ENCODE data around the gene TSPYL1. TPM values are rescaled to one million over a fixed set of nuclear protein-coding genes. Genes with fewer than 3 reads are reported as not detected.

The TSPYL1 gene
- total RNA-seq, 2 experiments from 2014 or later: 37.8 to 38.4 TPM

- DNase-seq (no peak), ATAC-seq (no peak)
- H3K4me3 Mint-ChIP-seq: no peak overlapping the region
- no peaks in the 10 kb centered on the region for H3K36me3 Mint-ChIP-seq (ENCODE audit: low read depth)
- no peaks in the 10 kb centered on the region for H3K4me1 Mint-ChIP-seq (ENCODE audit: low read depth)
- H3K27ac Mint-ChIP-seq: no peak overlapping the region
- no peaks in the 10 kb centered on the region for H3K27me3 Mint-ChIP-seq (ENCODE audit: low read depth)
- H3K9me3 Mint-ChIP-seq (ENCODE audit: insufficient read depth): no peaks in the 10 kb centered on the region
- CTCF ChIA-PET: interaction anchor here (1.4 to 2.3 kb wide), 2 partner anchors 20 kb away, joined by 3 to 6 read pairs; no protein-coding TSS in a partner anchor
- POLR2A ChIA-PET: no interaction called here
Observed at GRCh38 chr6:116238083-116238482, 41.6 kb downstream of the TSPYL1 start.

GRCh38 chr6:116234689-116235088 lies 45.0 kb downstream of the TSPYL1 start:
- H3K36me3 Mint-ChIP-seq (ENCODE audit: low read depth): no peaks in the 10 kb centered on the region

GRCh38 chr6:116229287-116229913 lies 50.3 kb downstream of the TSPYL1 start:
- POLR2A ChIA-PET: no interaction called here
- Mint-ChIP-seq H3K36me3 (ENCODE audit: low read depth) (no peaks in the 10 kb centered on the region), H3K4me1 (ENCODE audit: low read depth) (no peaks in the 10 kb centered on the region), H3K9me3 (ENCODE audit: insufficient read depth) (no peaks in the 10 kb centered on the region), H3K4me3 (no peak overlapping the region), H3K27ac (no peak overlapping the region), H3K27me3 (ENCODE audit: low read depth) (no peaks in the 10 kb centered on the region)
- DNase-seq: no peak
- CTCF ChIA-PET: interaction anchor here (1.1 to 2.6 kb wide), 3 partner anchors 9 to 42 kb away, joined by 3 to 19 read pairs (median 3); no protein-coding TSS in a partner anchor
- no peak for ATAC-seq

More at GRCh38 chr6:116234689-116235088, 45.0 kb downstream of the TSPYL1 start:
- Mint-ChIP-seq H3K4me1 (ENCODE audit: low read depth) (no peaks in the 10 kb centered on the region), H3K27ac (no peak overlapping the region), H3K4me3 (no peak overlapping the region), H3K9me3 (ENCODE audit: insufficient read depth) (no peaks in the 10 kb centered on the region), H3K27me3 (ENCODE audit: low read depth) (no peaks in the 10 kb centered on the region)
- ChIA-PET CTCF (no interaction called here), POLR2A (no interaction called here)
- no peak for ATAC-seq
- DNase-seq: no peak

Other genes with a start within 250 kb of the TSPYL1 start
- gene FRK, start 219.0 kb downstream of the TSPYL1 start, total RNA-seq: under 1 TPM; 0.03 TPM
- 10 to 100 TPM; 29.5 to 32.9 TPM for gene NT5DC1, start 179.1 kb downstream of the TSPYL1 start, total RNA-seq
- not detected for gene COL10A1, start 153.8 kb downstream of the TSPYL1 start, total RNA-seq
- gene TSPYL4, start 25.9 kb downstream of the TSPYL1 start, total RNA-seq: 10 to 100 TPM; 19.3 to 19.8 TPM
- 1 to 10 TPM; 3.7 to 3.8 TPM for gene DSE, start 91.0 kb upstream of the TSPYL1 start, total RNA-seq
- gene CALHM6, start 181.4 kb upstream of the TSPYL1 start, total RNA-seq: 10 to 100 TPM; 19.3 to 20.6 TPM
- not detected for gene CALHM5, start 231.7 kb upstream of the TSPYL1 start, total RNA-seq